ENCODE data around the gene PEX26.

GRCh38 chr22:18133452-18133851 is 55.7 kb downstream of the PEX26 start:
- TF ChIP-seq CTCF (conservative IDR thresholded peaks at IDR 0.05; ENCODE audit: low read length) (no peak), EZH2phosphoT487 (IDR thresholded peaks at IDR 0.05; ENCODE audit: borderline replicate concordance) (no peak)
